Heart right ventricle (tissue), 16 donors: ENCODE results near the gene STXBP2. TPM values are rescaled to one million over a fixed set of nuclear protein-coding genes. Genes with fewer than 3 reads are reported as not detected.
A peak's percentile ranks its signal among the peaks of the same experiment; 100 is the strongest.

ENCODE experiments used
- ATAC-seq, 8 donors: fragments of 200-7000 bp; cut with Tn5 transposase; one replicate each; pipeline ENCODE4 v1.9.1; 2020; ENCODE audit warnings: mild to moderate bottlenecking in 8 of 8, moderate library complexity in 8 of 8, moderate number of reproducible peaks in 1 of 8
- DNase-seq, 2 donors: peaks; one replicate each; pipeline ENCODE4 v3.0.0-alpha.2; 2020
- H3K27ac ChIP-seq, 10 donors: fragments of 200-600 bp; sonication (generic) in 2 of 10; one replicate each; pipeline versions ENCODE4 v1.5.0 to v1.8.0; 2020 to 2022; ENCODE audit warnings: mild to moderate bottlenecking in 3 of 10
- H3K27me3 ChIP-seq, 7 donors: fragments of 200-600 bp; one replicate each; pipeline ENCODE4 v1.8.0; 2021 to 2022; ENCODE audit warnings: mild to moderate bottlenecking in 2 of 7
- H3K36me3 ChIP-seq, 9 donors: fragments of 200-600 bp; sonication (generic) in 1 of 9; one replicate each; pipeline versions ENCODE4 v1.5.0 to v1.8.0; 2020 to 2022; ENCODE audit warnings: mild to moderate bottlenecking in 2 of 9
- H3K4me1 ChIP-seq, 9 donors: fragments of 200-600 bp; sonication (generic) in 1 of 9; one replicate each; pipeline versions ENCODE4 v1.5.0 to v1.8.0; 2020 to 2022; ENCODE audit warnings: mild to moderate bottlenecking in 4 of 9
- H3K4me3 ChIP-seq, 10 donors: fragments of 200-600 bp; sonication (generic) in 2 of 10; one replicate each; pipeline versions ENCODE4 v1.5.0 to v1.8.0; 2020 to 2022; ENCODE audit warnings: mild to moderate bottlenecking in 7 of 10, moderate library complexity in 2 of 10
- H3K9me3 ChIP-seq, 11 donors: fragments of 200-600 bp in 10 of 11; sonication (generic) in 2 of 11; one replicate each; pipeline versions ENCODE4 v1.5.0 to v1.8.0; 2013 to 2022; ENCODE audit warnings: mild to moderate bottlenecking in 2 of 11, control low read depth in 1 of 11, moderate library complexity in 1 of 11
- CTCF ChIP-seq, 9 donors: fragments of 200-600 bp; sonication (generic) in 2 of 9; IDR thresholded peaks; one replicate each; pipeline versions ENCODE4 v1.5.0 to v1.8.0; 2021 to 2022; ENCODE audit warnings: antibody characterized with exemption in 9 of 9, mild to moderate bottlenecking in 5 of 9, moderate library complexity in 1 of 9
- WGBS, 2 donors: extraction: QIAGEN DNeasy Blood & Tissue Kit; methylation state at CpG; one replicate each; pipeline ENCODE4 v1.1.7; 2013; ENCODE audit warnings: inconsistent platforms in 1 of 2; 5-methylcytosine and 5-hydroxymethylcytosine counted together
- intact Hi-C, 10 donors: fragments of 100-400 bp; cut with DNase I; formaldehyde crosslinking; loops; one replicate each; pipeline versions ENCODE4 v1.11.1 to v1.14.2; 2022
- polyA plus RNA-seq, 2 donors: library from polyadenylated mRNA; stranded (reverse); fragments of 200-250 nt; gene quantifications; one replicate each; pipeline ENCODE4 v1.2.3, GENCODE V29; 2013
- total RNA-seq, 10 donors: library from RNA; stranded (reverse); fragmentation: NEBNext Ultra II Directional in 3 of 10; extraction: Animal tissue kit (Norgen Biotek cat#: 25700) in 3 of 10; gene quantifications; one replicate each; pipeline versions ENCODE4 v1.2.1 to v1.2.4, GENCODE V29; 2021 to 2023
- donor health status: Arrhythmogenic right ventricular cardiomyopathy.
- donor health status: ischemic (EF 13 %, LVEDD 7.1; RV severe dilation, severe dysfunction).
- donor health status: healthy with polysubstance abuse.
- donor health status: DM: no; HTN: yes; CAD: no.
- donor health status: DM: no; HTN: no; CAD: no.
- donor health status: ischemic (EF 25% LVEDD 6.9; RV normal size, moderate dysfunction).
- donor health status: ischemic (EF 25% LVEDD 5.7; RV mildly dilated, moderate dysfunction).
- donor health status: healthy.
- donor health status: DM: yes; HTN: yes; CAD: no.
- donor health status: Ischemic cardiomyopathy.
- donor health status: ischemic (EF 35%, LVEDD 5.7; RV mildly dilated, moderate dysfunction).
- donor health status: nonischemic (EF 11% LVEDD 7.7; RV severe dilation, severe dysfunction).
- donor health status: DM: yes; HTN: yes; CAD: no.
- donor health status: PGD.
- donor health status: ischemic (EF 29% LVEDD 5.4; RV normal size, mild dysfunction).
- donor health status: nonischemic (EF 23%, LVEDD 6.1; RV moderate dilation, normal function).

Gene STXBP2
- total and polyA plus RNA-seq, 12 donors = 1.6 to 19.6 (median 4.0) TPM

- 5% methylated on average over 15 of the region's 15 CpGs for WGBS, 2 donors
- DNase-seq (no peak), ATAC-seq (no peak)
- peak overlapping the region in 9 of 10 donors; percentile 54 to 89 (median 76) for H3K27ac ChIP-seq
- no peak for TF ChIP-seq CTCF (IDR thresholded peaks at IDR 0.05)
- no peaks in the 10 kb centered on the region for H3K9me3 ChIP-seq
- peaks cover 0 to 50% (median 10%) of the 10 kb centered on the region in 9 donors for H3K36me3 ChIP-seq
- H3K4me1 ChIP-seq = peaks cover 11 to 39% (median 30%) of the 10 kb centered on the region in 9 donors
- intact Hi-C loops = loop anchor here in 1 of 10 donors (5.0 kb wide), 1 partner anchor 91 kb away; the partner anchor contains the start of gene PNPLA6
- H3K27me3 ChIP-seq = no peaks in the 10 kb centered on the region
- peak overlapping the region; percentile 71 to 95 (median 88) for H3K4me3 ChIP-seq
Measured at GRCh38 chr19:7628589-7629311, 8.2 kb upstream of the STXBP2 start.

GRCh38 chr19:7629347-7630054 lies 7.4 kb upstream of the STXBP2 start, which contains the start of the genes PET100 and XAB2:
TSS of gene PET100 (plus strand) at chr19:7629793. CDS start at chr19:7629834, 41 bp downstream.
TSS of gene XAB2 (minus strand) at chr19:7629545. CDS start at chr19:7629527, 18 bp downstream.
- DNase-seq = peak; percentile 91 to 98
- H3K27me3 ChIP-seq = no peaks in the 10 kb centered on the region
- H3K36me3 ChIP-seq = peaks cover 0 to 42% (median 9%) of the 10 kb centered on the region in 9 donors
- WGBS, 2 donors = 0 to 1% methylated on average over 40 of the region's 40 CpGs
- intact Hi-C loops = loop anchor here in 1 of 10 donors (2.0 to 5.0 kb wide), 2 partner anchors 51 to 92 kb away; partner anchors contain the start of genes PNPLA6 and TRAPPC5
- H3K4me1 ChIP-seq = peaks cover 11 to 39% (median 30%) of the 10 kb centered on the region in 9 donors
- H3K9me3 ChIP-seq = no peaks in the 10 kb centered on the region
- ATAC-seq = peak; percentile 96 to 99 (median 98)
- no peak for TF ChIP-seq CTCF (IDR thresholded peaks at IDR 0.05)
- peak within 1 kb of the TSS in 9 of 10 donors; percentile 54 to 89 (median 76) for H3K27ac ChIP-seq
- H3K4me3 ChIP-seq = peak within 1 kb of the TSS; percentile 71 to 95 (median 88)

- Histone ChIP-seq H3K27me3 (peaks cover 0 to 11% (median 6%) of the 10 kb centered on the region in 7 donors), H3K9me3 (no peaks in the 10 kb centered on the region), H3K27ac (no peak overlapping the region), H3K36me3 (peaks cover 0 to 21% (median 0%) of the 10 kb centered on the region in 9 donors), H3K4me1 (peaks cover 11 to 46% (median 34%) of the 10 kb centered on the region in 9 donors), H3K4me3 (no peak overlapping the region)
- no peak for ATAC-seq
- TF ChIP-seq CTCF (IDR thresholded peaks at IDR 0.05) = no peak
- intact Hi-C loops = loop anchor here in 1 of 10 donors (2.0 kb wide), 1 partner anchor 49 kb away; the partner anchor contains the start of gene TRAPPC5
- 90 to 93% methylated on average over 12 of the region's 12 CpGs for WGBS, 2 donors
- DNase-seq = no peak
Measured at GRCh38 chr19:7631577-7631976, 5.3 kb upstream of the STXBP2 start.
